ENCODE measurements around the gene GUCY1B1.

GUCY1B1 gene

GRCh38 chr4:155712846-155713245, 46.0 kb upstream of the GUCY1B1 start:
- ATAC-seq (ENCODE audit: insufficient read depth, low read depth) = no peak
- no peak overlapping the region for H2AFZ ChIP-seq (ENCODE audit: low read depth, low read length)
- no peak overlapping the region for H3K27ac ChIP-seq (ENCODE audit: low read length)
- no peaks in the 10 kb centered on the region for H4K20me1 ChIP-seq (ENCODE audit: insufficient read depth, low read length)
- no peak overlapping the region for H3K4me3 ChIP-seq (ENCODE audit: low read depth in 1 of 2, low read length in 2 of 2)
- H3K9ac ChIP-seq (ENCODE audit: low read depth, low read length) = no peak overlapping the region
- no peaks in the 10 kb centered on the region for H3K27me3 ChIP-seq (ENCODE audit: insufficient read depth, low read length, poor library complexity)
- H3K4me1 ChIP-seq (ENCODE audit: insufficient read depth, low read length) = no peaks in the 10 kb centered on the region
- H3K4me2 ChIP-seq (ENCODE audit: insufficient read depth, low read length) = no peak overlapping the region
- H3K9me3 ChIP-seq (ENCODE audit: insufficient read depth, low read length, severe bottlenecking) = no peaks in the 10 kb centered on the region
- no peaks in the 10 kb centered on the region for H3K79me2 ChIP-seq (ENCODE audit: insufficient read depth, low read length)
- peaks cover 20% of the 10 kb centered on the region; the same call in 1 of the 2 replicates for H3K36me3 ChIP-seq (ENCODE audit: insufficient read depth, low read length)
- no peak for DNase-seq
- TF ChIP-seq CTCF (IDR thresholded peaks at IDR 0.05; ENCODE audit: borderline replicate concordance, extremely low read depth, low read length, poor library complexity, severe bottlenecking) (no peak), EZH2 (IDR thresholded peaks at IDR 0.05; ENCODE audit: borderline replicate concordance, low read depth, low read length, severe bottlenecking) (no peak)

- Histone ChIP-seq H3K27me3 (ENCODE audit: insufficient read depth, low read length, poor library complexity) (no peaks in the 10 kb centered on the region), H3K4me1 (ENCODE audit: insufficient read depth, low read length) (no peaks in the 10 kb centered on the region), H2AFZ (ENCODE audit: low read depth, low read length) (no peak overlapping the region), H3K4me3 (ENCODE audit: low read depth in 1 of 2, low read length in 2 of 2) (no peak overlapping the region), H3K36me3 (ENCODE audit: insufficient read depth, low read length) (peaks cover 14% of the 10 kb centered on the region; the same call in 1 of the 2 replicates), H3K27ac (ENCODE audit: low read length) (no peak overlapping the region), H4K20me1 (ENCODE audit: insufficient read depth, low read length) (no peaks in the 10 kb centered on the region), H3K4me2 (ENCODE audit: insufficient read depth, low read length) (no peak overlapping the region), H3K9me3 (ENCODE audit: insufficient read depth, low read length, severe bottlenecking) (no peaks in the 10 kb centered on the region), H3K79me2 (ENCODE audit: insufficient read depth, low read length) (no peaks in the 10 kb centered on the region), H3K9ac (ENCODE audit: low read depth, low read length) (no peak overlapping the region)
- DNase-seq (no peak), ATAC-seq (ENCODE audit: insufficient read depth, low read depth) (no peak)
- TF ChIP-seq CTCF (IDR thresholded peaks at IDR 0.05; ENCODE audit: borderline replicate concordance, extremely low read depth, low read length, poor library complexity, severe bottlenecking) = no peak
- no peak for TF ChIP-seq EZH2 (IDR thresholded peaks at IDR 0.05; ENCODE audit: borderline replicate concordance, low read depth, low read length, severe bottlenecking)
Observed at GRCh38 chr4:155713911-155714310, 44.9 kb upstream of the GUCY1B1 start.

DNA sequence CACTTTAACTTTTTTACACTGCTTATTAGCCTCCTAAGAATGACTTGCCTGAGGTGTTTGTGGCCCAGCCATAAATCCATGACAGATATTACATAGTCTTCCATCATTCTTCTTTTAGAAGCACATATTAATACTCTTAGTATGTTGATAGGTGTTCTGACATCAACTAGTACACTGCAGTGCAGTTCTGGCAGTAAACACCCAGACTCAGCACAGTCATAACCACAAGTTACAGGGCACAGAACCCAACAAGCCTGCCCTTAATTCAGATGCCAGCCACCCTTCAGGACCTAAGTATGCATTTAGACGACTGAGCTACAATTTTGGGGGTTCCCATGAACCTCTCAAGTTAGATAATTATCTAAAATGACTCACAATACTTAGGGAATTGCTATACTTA, 36.5 kb upstream of the GUCY1B1 start:
- DNase-seq = no peak
- Histone ChIP-seq H3K4me1 (ENCODE audit: insufficient read depth, low read length) (no peaks in the 10 kb centered on the region), H3K27me3 (ENCODE audit: insufficient read depth, low read length, poor library complexity) (no peaks in the 10 kb centered on the region), H3K79me2 (ENCODE audit: insufficient read depth, low read length) (no peaks in the 10 kb centered on the region), H3K4me3 (ENCODE audit: low read depth in 1 of 2, low read length in 2 of 2) (no peak overlapping the region), H3K9ac (ENCODE audit: low read depth, low read length) (no peak overlapping the region), H3K36me3 (ENCODE audit: insufficient read depth, low read length) (peaks cover 18% of the 10 kb centered on the region), H2AFZ (ENCODE audit: low read depth, low read length) (no peak overlapping the region), H3K9me3 (ENCODE audit: insufficient read depth, low read length, severe bottlenecking) (no peaks in the 10 kb centered on the region), H4K20me1 (ENCODE audit: insufficient read depth, low read length) (no peaks in the 10 kb centered on the region), H3K4me2 (ENCODE audit: insufficient read depth, low read length) (no peak overlapping the region), H3K27ac (ENCODE audit: low read length) (no peak overlapping the region)
- no peak for TF ChIP-seq CTCF (IDR thresholded peaks at IDR 0.05; ENCODE audit: borderline replicate concordance, extremely low read depth, low read length, poor library complexity, severe bottlenecking)
- no peak for TF ChIP-seq EZH2 (IDR thresholded peaks at IDR 0.05; ENCODE audit: borderline replicate concordance, low read depth, low read length, severe bottlenecking)
- no peak for ATAC-seq (ENCODE audit: insufficient read depth, low read depth)
